GM19395 (cell line): ENCODE data around the gene NGB.
"Not testable (repeated sequence)": the region's sequence is repeated elsewhere in the genome, so short reads cannot be mapped to it uniquely, and the experiment has no call there.

Experiments
- ATAC-seq: cut with Tn5 transposase; IDR thresholded peaks from one replicate; pipeline ENCODE4 v1.9.1; 2021; ENCODE audit warnings: mild to moderate bottlenecking, moderate library complexity; ENCODE audit not compliant: unreplicated experiment

Gene NGB, protein sequence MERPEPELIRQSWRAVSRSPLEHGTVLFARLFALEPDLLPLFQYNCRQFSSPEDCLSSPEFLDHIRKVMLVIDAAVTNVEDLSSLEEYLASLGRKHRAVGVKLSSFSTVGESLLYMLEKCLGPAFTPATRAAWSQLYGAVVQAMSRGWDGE

GRCh38 chr14:77271113-77271710 is at the start of gene NGB:
Gene NGB (minus strand): TSS chr14:77271206. CDS start chr14:77270937, 269 bp downstream.
- no peak for ATAC-seq

GRCh38 chr14:77320238-77320935 is 49.4 kb upstream of the NGB start, which contains the start of gene POMT2:
Gene POMT2 (minus strand): TSS chr14:77320883. CDS start chr14:77320681, 202 bp downstream.
- peak; percentile 70 for ATAC-seq

GRCh38 chr14:77319422-77319821 is 48.4 kb upstream of the NGB start:
- no peak for ATAC-seq

DNA sequence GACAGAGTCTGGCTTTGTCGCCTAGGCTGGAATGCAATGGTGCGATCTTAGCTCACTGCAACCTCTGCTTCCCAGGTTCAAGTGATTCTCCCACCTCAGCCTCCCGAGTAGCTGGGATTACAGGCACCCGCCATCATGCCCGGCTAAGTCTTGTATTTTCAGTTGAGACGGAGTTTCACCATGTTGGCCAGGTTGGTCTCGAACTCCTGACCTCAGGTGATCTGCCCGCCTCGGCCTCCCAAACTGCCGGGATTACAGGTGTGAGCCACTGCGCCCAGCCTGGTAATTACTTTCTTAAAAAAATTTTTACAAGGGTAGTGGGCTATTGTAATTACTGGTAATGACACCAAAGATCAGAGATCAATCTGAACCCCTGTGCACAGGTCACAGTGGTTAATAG is 47.8 kb upstream of the NGB start:
- ATAC-seq: not testable (repeated sequence)

DNA sequence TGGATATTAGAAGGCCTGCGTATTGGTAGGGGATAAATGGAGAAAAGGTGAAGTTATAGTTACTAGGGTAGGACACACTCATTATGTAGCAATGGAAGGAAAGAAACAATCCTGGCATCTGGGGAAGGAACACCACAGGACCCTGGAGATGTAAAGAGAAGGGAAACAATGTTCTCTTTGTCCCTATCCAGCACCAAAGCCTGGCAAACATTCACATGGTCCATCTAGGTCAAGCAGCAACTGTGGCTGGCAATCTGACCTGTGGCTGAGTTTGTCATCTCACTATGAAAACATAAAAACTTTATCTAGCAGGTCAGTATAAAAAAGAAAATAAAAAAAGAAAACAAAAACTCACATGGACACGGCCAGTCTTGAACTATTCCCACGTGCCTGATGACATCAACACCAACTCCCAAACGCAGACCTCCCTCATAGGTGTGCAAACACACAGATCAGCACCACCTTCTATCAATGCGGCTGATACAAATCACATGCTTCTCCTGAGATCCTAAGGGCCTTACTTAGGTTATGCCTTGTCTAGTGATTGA is 47.1 kb upstream of the NGB start:
- no peak for ATAC-seq

DNA sequence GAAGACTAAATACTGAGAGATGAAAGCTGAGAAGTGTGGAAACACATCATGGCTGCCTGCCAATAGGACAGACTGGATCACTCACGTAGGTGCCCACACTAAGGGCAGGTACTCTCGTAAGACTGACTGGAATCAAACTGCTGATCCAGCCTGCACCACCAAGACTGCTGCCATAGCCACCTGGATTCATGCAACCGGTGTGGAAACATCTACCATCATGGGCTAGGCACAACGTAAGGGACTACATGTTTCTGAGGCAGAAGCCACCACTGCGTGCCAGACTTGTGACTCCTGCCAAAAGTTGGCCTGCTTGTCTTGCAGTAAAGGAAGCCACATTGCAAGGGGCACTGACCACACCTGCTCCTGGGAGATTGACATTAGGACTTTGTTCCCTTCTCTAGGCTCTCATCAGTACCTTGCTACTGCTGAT is 45.9 kb upstream of the NGB start:
- ATAC-seq: no peak

- ATAC-seq: no peak
Observed at GRCh38 chr14:77316195-77316505, 45.1 kb upstream of the NGB start.

- no peak for ATAC-seq
Observed at GRCh38 chr14:77314539-77315457, 43.8 kb upstream of the NGB start.

- no peak for ATAC-seq
Observed at GRCh38 chr14:77314043-77314442, 43.0 kb upstream of the NGB start.

- ATAC-seq: no peak
Observed at GRCh38 chr14:77313371-77313770, 42.4 kb upstream of the NGB start.

DNA sequence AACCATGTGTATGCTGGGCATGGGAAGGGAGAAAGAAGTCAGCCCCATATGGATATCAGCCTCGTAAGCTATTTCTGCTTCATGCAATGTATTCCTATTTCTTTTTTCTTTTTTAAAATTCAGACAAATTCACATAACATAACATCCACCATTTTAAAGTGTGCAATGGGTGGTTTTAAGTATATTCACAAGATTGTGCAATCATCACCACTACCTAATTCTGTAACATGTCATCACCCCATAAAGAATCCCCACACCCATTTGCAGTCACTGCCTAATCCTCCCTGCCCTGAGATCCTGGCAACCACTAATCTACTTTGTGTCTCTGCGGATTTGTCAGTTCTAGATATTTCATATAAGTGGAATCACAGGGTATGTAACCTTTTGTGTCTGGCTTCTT is 40.2 kb upstream of the NGB start:
- no peak for ATAC-seq

DNA sequence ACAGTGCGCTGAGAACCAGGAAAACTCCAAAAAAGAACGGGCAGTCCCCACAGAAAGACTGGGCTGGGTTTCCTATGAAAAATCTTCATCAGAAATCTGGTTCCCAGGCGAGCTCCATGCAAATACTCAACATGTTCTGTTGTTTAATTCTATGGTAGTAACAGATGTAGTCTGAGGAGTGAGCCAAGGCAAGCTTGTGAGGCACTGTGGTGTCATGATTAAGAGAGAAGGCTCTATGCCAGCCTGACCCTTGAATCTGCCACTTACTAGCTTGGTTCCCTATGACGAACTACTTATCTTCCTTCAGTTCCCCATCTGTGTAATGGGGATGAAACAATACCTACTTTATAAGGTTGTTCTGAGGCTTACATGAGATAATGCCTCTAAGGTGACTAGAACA is 39.0 kb upstream of the NGB start:
- no peak for ATAC-seq

DNA sequence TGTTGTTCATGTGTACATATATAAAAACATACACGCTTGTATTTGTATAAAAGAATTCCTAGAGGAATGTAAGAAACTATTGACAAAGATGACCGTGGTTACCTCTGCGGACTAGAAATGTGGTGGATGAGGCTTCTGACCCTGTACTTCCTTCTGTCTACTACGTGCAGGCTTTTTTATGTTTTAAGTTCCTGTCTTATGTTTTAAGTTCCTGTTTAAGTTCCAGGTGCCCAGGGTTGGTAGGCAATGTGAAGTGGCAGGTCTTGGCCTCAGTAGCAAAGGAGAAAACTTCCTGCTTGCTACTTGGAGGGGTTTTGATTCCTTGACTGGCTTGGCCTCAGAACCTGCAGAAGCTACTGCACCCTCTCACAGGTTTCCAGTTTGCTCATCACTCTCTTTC is 38.1 kb upstream of the NGB start:
- ATAC-seq: no peak

- ATAC-seq: no peak
Observed at GRCh38 chr14:77306851-77307496, 36.0 kb upstream of the NGB start.

DNA sequence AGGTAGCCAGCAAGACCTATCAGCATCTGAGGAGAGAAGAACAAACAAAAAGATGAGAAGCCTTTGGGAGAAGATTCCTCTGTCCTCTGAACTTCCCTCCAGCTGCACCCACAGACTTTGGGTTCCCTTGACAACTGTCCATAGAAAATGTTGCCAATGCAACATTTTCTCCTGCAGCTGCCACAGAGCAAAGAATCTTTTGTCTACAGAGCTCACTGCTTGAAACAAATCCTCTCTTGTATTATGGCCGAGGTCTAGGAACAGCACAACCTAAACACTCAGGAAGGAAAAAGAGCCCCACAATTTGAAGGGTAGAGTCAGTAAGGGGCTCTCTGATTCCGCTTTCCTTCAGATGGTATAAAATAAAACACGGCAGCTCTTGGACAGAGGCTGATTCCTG is 35.4 kb upstream of the NGB start:
- ATAC-seq: no peak

- no peak for ATAC-seq
Observed at GRCh38 chr14:77305696-77306095, 34.7 kb upstream of the NGB start.

GRCh38 chr14:77303417-77304156 is 32.6 kb upstream of the NGB start:
- peak; percentile 71 for ATAC-seq

DNA sequence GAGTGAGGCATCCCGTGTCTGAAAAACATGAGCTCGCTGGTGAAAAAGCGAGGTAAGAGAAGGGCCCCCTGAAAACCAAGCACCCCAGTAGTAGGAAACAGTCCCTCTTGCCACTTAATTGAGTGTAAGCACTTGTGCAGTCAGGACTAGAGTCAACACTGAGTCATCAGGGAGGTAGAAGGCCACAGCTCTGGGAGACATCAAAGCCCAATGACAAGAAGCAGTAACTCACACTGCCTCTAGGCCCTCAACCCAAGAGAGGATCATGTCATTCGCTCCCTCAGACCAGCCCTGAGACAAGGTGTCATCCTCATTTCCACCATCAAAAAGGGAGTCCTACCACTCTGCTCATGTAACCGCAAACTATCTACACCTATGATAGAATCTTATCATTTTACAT is 31.9 kb upstream of the NGB start:
- ATAC-seq: no peak

DNA sequence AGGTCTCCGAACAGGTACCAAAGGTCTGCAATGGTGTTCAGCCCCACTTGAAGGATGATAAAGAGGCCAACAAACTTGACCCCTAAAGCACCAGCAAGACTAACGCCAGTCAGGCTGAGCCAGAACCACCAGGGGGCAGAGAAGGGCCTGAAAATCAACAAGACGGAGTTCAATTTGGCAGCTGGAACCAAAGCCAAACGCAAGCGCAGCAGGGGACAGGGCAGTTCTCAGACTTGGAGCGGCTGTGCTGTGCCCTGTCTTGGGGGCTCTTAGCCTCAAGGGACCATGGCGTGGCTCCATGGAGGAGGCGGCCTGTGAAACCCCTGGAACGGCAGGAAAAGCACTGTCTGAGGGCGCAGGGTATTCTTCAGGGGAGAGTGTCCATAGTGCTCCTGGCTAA is 30.1 kb upstream of the NGB start:
- ATAC-seq: peak; percentile 53

GRCh38 chr14:77299771-77300170 is 28.8 kb upstream of the NGB start:
- ATAC-seq: no peak
